Ovary (tissue), 3 donors: ENCODE results near the gene MAPK14.

Experiments used
- POLR2A ChIP-seq: fragments of 450-650 bp; IDR thresholded peaks from one replicate; pipeline ENCODE4 v1.6.1; 2017; ENCODE audit warnings: antibody characterized with exemption, mild to moderate bottlenecking, moderate library complexity
- TF ChIP-seq, protein P1 (sequence below), 3 donors: fragments of 450-650 bp in 2 of 3; fragments of 200-600 bp in 1 of 3; IDR thresholded peaks; one replicate each; pipeline versions ENCODE4 v1.5.1 to v1.8.0; 2016 to 2022; ENCODE audit warnings: antibody characterized with exemption in 3 of 3, mild to moderate bottlenecking in 1 of 3
- donor health status: DM: no; HTN: no; CAD: no.

DNA sequence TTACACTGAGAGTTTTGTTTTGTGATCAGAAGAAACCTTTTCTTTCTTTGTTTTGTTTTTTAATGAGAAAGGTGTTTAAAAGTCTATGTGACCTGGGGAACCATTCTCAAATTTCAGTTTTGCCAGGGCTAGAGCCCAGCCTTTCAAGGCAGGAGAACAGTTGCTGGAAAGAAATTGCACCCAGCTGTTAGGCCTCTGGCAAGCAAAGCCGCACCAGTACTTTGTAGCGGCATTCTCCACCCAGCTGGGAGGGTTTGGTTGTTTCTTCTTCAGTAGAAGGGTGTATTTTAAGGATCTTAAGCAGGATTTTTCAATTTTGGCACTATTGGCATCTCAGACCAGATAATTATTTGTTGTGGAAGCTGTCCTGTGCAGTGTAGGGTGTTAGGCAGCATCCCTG, 86.1 kb downstream of the MAPK14 start:
- TF ChIP-seq, protein P1, sequence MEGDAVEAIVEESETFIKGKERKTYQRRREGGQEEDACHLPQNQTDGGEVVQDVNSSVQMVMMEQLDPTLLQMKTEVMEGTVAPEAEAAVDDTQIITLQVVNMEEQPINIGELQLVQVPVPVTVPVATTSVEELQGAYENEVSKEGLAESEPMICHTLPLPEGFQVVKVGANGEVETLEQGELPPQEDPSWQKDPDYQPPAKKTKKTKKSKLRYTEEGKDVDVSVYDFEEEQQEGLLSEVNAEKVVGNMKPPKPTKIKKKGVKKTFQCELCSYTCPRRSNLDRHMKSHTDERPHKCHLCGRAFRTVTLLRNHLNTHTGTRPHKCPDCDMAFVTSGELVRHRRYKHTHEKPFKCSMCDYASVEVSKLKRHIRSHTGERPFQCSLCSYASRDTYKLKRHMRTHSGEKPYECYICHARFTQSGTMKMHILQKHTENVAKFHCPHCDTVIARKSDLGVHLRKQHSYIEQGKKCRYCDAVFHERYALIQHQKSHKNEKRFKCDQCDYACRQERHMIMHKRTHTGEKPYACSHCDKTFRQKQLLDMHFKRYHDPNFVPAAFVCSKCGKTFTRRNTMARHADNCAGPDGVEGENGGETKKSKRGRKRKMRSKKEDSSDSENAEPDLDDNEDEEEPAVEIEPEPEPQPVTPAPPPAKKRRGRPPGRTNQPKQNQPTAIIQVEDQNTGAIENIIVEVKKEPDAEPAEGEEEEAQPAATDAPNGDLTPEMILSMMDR (IDR thresholded peaks at IDR 0.05) = no peak
- no peak for TF ChIP-seq POLR2A
